ENCODE data around the gene FNDC3B. TPM values are rescaled to one million over a fixed set of nuclear protein-coding genes. Genes with fewer than 3 reads are reported as not detected.

Gene FNDC3B
- total RNA-seq, 1 donor from 2014 or later: 153 TPM

- Histone ChIP-seq H3K4me1 (peaks cover 64% of the 10 kb centered on the region), H3K36me3 (peaks cover 20% of the 10 kb centered on the region), H3K27ac (peak overlapping the region; percentile 70), H3K9me3 (no peaks in the 10 kb centered on the region), H3K4me3 (no peak overlapping the region), H3K27me3 (ENCODE audit: low read depth) (no peaks in the 10 kb centered on the region)
- no peak for TF ChIP-seq CTCF (IDR thresholded peaks at IDR 0.05)
- DNase-seq (peak; percentile 53), ATAC-seq (peak; percentile 72 to 75)
- intact Hi-C loops (cut with DNase I): no loop called here
Observed at GRCh38 chr3:172317984-172318383, 278.6 kb downstream of the FNDC3B start.

GRCh38 chr3:172319595-172319994 lies 280.2 kb downstream of the FNDC3B start:
- DNase-seq (no peak), ATAC-seq (no peak)
- peaks cover 62% of the 10 kb centered on the region for H3K4me1 ChIP-seq
- TF ChIP-seq CTCF (IDR thresholded peaks at IDR 0.05): no peak
- H3K4me3 ChIP-seq: no peak overlapping the region
- no peaks in the 10 kb centered on the region for H3K27me3 ChIP-seq (ENCODE audit: low read depth)
- H3K36me3 ChIP-seq: peaks cover 26% of the 10 kb centered on the region
- peak overlapping the region; percentile 25 for H3K27ac ChIP-seq
- H3K9me3 ChIP-seq: no peaks in the 10 kb centered on the region
- intact Hi-C loops (cut with DNase I): no loop called here

- Histone ChIP-seq H3K9me3 (no peaks in the 10 kb centered on the region), H3K27ac (no peak overlapping the region), H3K4me3 (no peak overlapping the region), H3K36me3 (peaks cover 34% of the 10 kb centered on the region), H3K27me3 (ENCODE audit: low read depth) (no peaks in the 10 kb centered on the region), H3K4me1 (peaks cover 53% of the 10 kb centered on the region)
- TF ChIP-seq CTCF (IDR thresholded peaks at IDR 0.05): no peak
- ATAC-seq: no peak
- intact Hi-C loops (cut with DNase I): no loop called here
- no peak for DNase-seq
Observed at GRCh38 chr3:172320468-172320867, 281.1 kb downstream of the FNDC3B start.

GRCh38 chr3:172321035-172321434 lies 281.7 kb downstream of the FNDC3B start:
- Histone ChIP-seq H3K27ac (no peak overlapping the region), H3K4me3 (no peak overlapping the region), H3K36me3 (peaks cover 39% of the 10 kb centered on the region), H3K27me3 (ENCODE audit: low read depth) (no peaks in the 10 kb centered on the region), H3K4me1 (peaks cover 47% of the 10 kb centered on the region), H3K9me3 (no peaks in the 10 kb centered on the region)
- ATAC-seq (no peak), DNase-seq (no peak)
- intact Hi-C loops (cut with DNase I): no loop called here
- TF ChIP-seq CTCF (IDR thresholded peaks at IDR 0.05): peak; percentile 22

GRCh38 chr3:172323894-172324610 lies 284.7 kb downstream of the FNDC3B start:
- ATAC-seq (peak; percentile 29 to 81), DNase-seq (no peak)
- H3K4me1 ChIP-seq: peaks cover 19% of the 10 kb centered on the region
- no peaks in the 10 kb centered on the region for H3K27me3 ChIP-seq (ENCODE audit: low read depth)
- H3K4me3 ChIP-seq: no peak overlapping the region
- no peaks in the 10 kb centered on the region for H3K9me3 ChIP-seq
- H3K27ac ChIP-seq: no peak overlapping the region
- no peak for TF ChIP-seq CTCF (IDR thresholded peaks at IDR 0.05)
- intact Hi-C loops (cut with DNase I): no loop called here
- H3K36me3 ChIP-seq: peaks cover 58% of the 10 kb centered on the region
